Cardiac septum (tissue), 1 donor: ENCODE results near the gene KIFC1. TPM values are rescaled to one million over a fixed set of nuclear protein-coding genes. Genes with fewer than 3 reads are reported as not detected.

ENCODE experiments used
- DNase-seq: peaks from one replicate; pipeline ENCODE4 v3.0.0-alpha.2; 2020; ENCODE audit warnings: low spot score
- intact Hi-C: fragments of 100-400 bp; cut with DNase I; formaldehyde crosslinking; loops from one replicate; pipeline ENCODE4 v1.14.0; 2022
- total RNA-seq: library from RNA; stranded (reverse); fragmentation: NEBNext Ultra II Directional; extraction: Animal tissue kit (Norgen Biotek cat#: 25700); gene quantifications from one replicate; pipeline ENCODE4 v1.2.1, GENCODE V29; 2021
- donor health status: DM: no; HTN: no; CAD: no.

The KIFC1 gene
- total RNA-seq, 1 donor from 2014 or later: 0.24 TPM

DNA sequence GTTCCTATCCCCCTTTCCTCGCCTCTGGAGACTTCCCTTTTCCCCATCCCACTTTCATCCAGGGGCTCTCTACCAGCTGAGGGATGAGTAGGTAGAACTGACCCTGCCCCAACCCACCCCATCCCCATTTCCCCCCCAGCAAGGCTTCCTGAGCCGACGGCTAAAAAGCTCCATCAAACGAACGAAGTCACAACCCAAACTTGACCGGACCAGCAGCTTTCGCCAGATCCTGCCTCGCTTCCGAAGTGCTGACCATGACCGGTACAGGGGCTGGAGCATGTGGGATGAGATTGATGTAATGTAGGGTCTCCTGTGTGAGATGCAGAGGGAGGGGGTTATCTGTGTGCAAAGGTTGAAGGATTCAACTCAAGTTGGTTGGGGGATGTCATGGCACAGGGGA is 40.9 kb downstream of the KIFC1 start:
- DNase-seq: no peak
- intact Hi-C loops: no loop called here

DNA sequence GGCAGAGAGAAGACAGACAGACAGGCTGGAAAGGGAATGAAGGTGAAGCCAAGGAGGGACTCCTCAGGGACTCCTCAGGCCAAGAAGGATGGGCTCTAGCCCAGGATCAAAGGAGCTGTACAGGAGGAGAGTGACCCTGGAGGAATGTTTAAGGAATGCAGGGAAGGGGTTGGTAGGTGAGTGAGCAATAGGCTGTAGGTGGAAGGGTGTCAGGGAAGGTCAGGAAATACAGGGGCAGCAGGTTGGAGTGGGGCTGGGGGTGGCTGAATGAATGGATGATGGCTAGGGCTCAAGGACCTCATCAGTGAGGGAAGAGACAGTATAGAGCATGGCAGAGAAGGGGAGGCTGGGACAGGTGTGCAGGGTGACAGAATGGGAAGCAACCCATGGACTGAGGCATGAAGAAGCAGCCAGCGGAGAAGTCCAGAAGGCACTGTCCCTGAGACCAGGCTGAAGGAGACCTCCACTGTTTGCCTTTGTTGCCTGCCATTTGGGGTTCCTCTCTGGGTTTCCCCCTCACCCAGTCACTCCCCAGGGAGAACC is 41.4 kb downstream of the KIFC1 start:
- intact Hi-C loops: no loop called here
- DNase-seq: no peak

DNA sequence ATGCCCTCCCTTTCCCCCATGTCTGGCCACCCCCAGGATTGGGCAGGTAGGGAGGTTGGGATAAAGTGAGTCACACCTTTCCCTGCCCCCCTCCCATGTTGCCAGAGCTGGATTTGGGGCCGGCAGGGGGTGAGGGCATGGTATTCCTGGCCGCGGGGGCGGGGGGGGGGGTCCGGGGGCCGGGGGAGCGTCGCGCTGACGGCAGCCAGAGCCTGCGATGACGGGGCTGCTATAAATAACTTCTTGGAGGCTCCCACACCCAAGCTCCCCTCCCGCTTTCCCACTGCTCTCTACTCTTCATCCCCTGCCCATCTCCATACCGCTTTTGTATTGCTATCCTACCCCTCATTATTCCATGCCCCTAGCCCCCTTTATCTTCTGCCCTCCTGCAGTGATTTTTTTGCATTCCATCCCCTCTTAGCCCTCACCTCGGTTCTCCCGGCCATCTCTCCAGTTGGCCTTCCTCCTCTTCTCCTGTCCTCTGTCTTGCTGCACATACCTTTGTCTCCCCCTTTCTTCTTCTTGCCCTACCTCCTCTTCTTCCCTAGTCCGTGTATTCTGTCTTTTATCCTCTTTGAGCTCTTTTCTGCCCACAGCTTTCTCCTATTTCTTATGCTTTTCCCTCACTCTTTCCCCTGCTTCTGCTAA is 42.0 kb downstream of the KIFC1 start:
- intact Hi-C loops: no loop called here
- DNase-seq: no peak

DNA sequence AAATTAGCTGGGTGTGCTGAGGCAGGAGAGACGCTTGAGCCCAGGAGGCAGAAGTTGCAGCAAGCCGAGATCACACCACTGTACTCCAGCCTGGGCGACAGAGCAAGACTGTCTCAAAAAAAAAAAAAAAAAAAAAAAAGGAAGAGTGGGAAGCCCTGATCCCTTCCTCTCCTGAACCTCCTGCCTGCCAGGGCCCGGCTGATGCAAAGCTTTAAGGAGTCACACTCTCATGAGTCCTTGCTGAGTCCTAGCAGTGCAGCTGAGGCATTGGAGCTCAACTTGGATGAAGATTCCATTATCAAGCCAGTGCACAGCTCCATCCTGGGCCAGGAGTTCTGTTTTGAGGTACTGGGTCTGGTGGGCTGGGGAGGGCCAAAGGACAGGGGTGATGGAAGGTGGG is 43.3 kb downstream of the KIFC1 start:
- intact Hi-C loops: no loop called here

DNA sequence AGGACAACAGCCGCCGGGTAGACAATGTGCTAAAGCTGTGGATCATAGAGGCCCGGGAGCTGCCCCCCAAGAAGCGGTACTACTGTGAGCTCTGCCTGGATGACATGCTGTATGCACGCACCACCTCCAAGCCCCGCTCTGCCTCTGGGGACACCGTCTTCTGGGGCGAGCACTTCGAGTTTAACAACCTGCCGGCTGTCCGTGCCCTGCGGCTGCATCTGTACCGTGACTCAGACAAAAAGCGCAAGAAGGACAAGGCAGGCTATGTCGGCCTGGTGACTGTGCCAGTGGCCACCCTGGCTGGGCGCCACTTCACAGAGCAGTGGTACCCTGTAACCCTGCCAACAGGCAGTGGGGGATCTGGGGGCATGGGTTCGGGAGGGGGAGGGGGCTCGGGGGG is 46.0 kb downstream of the KIFC1 start:
- intact Hi-C loops: no loop called here
- no peak for DNase-seq

More for the DNA sequence above, 43.3 kb downstream of the KIFC1 start:
- no peak for DNase-seq

DNA sequence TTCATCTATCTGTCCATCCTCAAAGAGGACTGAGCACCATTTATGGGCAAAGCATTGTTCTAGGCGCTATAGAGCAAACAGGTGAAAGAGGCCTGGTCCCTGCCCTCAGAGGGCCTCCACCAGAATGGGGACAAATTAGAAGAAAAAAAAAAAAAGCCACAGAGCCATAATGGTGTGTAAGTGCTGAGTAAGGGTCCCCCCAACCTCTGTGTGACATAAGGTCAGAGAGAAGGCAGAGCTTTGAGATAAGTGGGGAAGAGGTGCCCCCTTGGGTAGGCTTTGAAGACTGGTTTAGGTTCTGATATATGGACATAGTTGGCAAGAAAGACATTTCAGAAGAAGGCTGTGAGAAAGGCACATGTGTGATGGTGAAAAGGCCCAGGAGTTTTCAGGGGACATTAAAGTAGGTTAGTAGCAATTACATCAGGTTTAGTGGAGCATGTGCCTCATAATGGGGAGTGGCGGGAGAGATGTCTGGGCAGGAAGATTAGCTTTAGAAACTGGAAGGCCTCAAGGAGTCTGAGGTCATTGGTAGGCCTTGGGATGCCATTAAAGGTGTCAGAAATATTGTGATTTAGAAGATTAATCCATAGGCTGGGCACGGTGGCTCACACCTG is 47.5 kb downstream of the KIFC1 start:
- no peak for DNase-seq
- intact Hi-C loops: no loop called here

DNA sequence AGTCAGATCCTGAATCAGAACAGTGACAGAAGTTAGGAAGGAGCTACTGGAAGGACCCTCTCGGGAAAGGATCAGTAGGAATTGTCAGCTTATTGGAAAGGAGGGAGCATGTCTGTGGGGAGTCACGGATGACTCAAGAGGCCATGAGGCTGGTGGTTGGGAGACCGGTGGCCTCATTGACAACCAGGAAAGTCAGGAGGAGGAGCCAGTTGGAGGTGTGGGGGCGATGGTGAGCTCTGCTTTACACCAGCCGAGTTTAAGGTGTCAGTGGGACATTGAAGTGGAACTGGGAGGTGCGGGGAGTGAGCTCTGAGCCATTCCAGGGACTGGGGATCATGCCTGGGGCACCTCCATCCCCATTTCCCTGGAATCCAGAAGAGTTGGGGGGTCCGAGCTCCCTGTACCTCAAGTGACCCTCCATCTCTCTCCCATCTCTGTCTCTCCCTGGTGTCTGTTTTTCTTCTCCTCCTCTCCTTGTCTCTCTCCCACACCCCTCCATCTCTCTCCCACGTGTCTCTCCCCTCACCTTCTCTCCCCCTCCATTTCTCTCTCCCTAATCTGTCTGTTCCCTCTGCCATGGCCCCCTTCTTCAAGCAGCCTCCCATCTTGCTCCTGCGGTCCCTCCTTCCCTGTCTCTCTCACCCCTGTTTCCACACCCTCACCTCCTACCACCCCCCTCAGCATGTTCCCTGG is 48.5 kb downstream of the KIFC1 start:
- DNase-seq: no peak
- intact Hi-C loops: no loop called here

DNA sequence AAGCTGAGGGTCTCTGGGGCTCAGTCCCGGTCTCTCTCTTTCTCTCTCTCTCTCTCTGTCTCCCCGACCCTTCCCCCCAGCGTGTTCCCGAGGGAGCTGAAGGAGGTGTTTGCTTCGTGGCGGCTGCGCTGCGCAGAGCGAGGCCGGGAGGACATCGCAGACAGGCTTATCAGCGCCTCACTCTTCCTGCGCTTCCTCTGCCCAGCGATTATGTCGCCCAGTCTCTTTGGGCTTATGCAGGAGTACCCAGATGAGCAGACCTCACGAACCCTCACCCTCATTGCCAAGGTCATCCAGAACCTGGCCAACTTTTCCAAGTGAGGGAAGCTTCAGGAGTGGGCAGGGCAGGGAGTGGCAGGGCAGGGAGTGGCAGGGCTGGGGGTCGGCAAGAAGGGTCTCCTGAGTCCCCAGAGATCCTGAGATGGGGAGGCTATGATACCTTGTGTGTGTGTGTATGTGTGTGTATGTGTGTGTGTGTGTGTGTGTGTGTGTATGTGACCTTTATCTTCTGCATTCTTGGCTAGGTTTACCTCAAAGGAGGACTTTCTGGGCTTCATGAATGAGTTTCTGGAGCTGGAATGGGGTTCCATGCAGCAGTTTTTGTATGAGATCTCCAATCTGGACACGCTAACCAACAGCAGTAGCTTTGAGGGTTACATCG is 49.2 kb downstream of the KIFC1 start:
- intact Hi-C loops: no loop called here
- DNase-seq: no peak

DNA sequence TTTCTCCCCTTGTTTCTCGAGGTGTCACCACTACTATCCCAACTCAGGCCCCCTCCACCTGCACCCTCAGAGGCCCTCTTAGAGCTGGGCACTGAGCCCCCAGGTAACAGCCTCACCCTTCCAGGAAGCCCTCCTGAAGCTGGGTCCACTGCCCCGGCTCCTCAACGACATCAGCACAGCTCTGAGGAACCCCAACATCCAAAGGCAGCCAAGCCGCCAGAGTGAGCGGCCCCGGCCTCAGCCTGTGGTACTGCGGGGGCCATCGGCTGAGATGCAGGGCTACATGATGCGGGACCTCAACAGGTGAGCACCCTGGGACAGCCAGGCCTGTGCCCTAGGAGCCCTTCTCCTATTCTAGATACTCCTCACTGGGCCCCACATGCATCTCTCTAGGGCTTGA is 49.8 kb downstream of the KIFC1 start:
- intact Hi-C loops: no loop called here
- DNase-seq: no peak

DNA sequence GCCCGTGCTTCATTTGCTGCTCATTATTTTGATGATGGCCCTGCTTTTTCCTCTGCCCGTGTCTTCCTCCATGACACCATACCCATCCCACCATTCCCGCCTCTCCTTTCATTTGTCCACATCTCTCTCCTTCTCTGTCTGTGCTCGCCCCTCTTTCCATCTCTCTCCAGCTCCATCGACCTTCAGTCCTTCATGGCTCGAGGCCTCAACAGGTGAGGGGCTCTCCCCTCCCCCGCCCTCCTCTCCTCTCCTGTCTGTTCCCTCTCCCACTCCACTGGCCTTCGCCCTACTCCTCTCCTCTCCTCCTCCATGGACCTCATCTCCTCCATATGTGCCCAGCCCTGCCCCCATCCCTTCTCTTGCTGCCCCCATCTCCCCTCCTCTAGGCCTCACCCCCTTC is 50.7 kb downstream of the KIFC1 start:
- intact Hi-C loops: no loop called here
- no peak for DNase-seq

DNA sequence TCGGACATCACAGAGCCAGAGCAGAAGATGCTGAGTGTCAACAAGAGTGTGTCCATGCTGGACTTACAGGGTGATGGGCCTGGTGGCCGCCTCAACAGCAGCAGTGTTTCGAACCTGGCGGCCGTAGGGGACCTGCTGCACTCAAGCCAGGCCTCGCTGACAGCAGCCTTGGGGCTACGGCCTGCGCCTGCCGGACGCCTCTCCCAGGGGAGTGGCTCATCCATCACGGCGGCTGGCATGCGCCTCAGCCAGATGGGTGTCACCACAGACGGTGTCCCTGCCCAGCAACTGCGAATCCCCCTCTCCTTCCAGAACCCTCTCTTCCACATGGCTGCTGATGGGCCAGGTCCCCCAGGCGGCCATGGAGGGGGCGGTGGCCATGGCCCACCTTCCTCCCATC is 51.4 kb downstream of the KIFC1 start:
- DNase-seq: no peak
- intact Hi-C loops: no loop called here

DNA sequence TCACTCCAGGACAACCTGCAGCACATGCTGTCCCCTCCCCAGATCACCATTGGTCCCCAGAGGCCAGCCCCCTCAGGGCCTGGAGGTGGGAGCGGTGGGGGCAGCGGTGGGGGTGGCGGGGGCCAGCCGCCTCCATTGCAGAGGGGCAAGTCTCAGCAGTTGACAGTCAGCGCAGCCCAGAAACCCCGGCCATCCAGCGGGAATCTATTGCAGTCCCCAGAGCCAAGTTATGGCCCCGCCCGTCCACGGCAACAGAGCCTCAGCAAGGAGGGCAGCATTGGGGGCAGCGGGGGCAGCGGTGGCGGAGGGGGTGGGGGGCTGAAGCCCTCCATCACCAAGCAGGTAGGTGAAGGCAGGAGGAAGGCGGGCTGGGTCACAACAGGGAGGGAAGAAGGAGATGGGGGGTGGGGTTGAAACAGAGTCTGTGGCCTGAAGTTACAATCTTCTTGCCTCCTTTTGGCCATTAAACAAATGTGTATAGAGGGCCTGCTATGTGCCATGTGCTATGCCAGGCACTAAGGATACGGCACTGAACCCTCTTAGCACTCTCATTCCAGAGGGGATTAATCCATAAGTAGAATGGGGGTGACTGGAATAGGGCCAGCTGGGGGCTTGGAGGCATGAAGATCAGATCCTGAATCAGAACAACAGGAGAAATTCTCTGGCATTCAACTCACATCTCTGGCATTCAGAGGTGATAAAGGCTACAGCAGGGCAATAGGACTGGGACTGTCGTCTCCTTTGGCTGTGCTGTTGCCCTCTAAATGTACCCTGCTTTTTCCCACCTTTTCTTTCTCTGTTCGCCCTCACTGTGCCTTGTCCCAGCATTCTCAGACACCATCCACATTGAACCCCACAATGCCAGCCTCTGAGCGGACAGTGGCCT is 52.2 kb downstream of the KIFC1 start:
- intact Hi-C loops: no loop called here
- no peak for DNase-seq

DNA sequence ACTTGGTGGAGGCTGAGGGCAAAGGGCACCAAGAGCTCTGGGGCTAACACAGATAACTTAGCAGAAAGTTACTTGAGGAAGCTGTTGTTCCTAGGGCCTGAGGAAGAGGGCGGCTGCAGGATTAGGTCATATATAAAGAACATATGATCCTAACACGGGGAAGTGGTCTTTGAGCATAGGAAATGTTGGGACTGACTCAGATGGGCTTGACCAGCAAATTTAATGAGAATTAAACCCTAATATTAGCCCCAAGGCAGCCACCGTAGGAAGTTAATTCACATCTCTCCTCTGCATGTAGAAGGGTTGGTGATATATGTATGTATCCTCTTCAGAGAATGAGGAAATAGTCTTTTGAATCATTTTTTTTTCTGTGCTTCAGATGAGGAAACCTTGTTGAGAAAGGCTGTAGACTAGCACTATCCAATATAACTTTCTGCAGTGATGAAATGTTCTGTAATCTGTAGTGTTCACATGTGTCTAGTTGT is 53.5 kb downstream of the KIFC1 start:
- no peak for DNase-seq
- intact Hi-C loops: no loop called here

DNA sequence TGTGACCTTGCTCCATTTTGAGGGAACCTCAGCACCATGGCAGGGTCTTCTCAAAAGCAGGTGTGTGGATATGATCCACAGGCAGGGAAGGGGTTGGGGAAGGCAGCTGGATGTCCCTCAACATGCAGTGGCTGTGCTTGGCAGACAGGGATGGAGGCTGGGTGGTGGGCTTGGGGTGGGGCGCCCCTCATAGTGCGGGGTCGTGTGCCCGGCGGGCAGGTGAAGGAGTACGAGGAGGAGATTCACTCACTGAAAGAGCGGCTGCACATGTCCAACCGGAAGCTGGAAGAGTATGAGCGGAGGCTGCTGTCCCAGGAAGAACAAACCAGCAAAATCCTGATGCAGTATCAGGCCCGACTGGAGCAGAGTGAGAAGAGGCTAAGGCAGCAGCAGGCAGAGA is 54.7 kb downstream of the KIFC1 start:
- intact Hi-C loops: no loop called here
- DNase-seq: no peak

DNA sequence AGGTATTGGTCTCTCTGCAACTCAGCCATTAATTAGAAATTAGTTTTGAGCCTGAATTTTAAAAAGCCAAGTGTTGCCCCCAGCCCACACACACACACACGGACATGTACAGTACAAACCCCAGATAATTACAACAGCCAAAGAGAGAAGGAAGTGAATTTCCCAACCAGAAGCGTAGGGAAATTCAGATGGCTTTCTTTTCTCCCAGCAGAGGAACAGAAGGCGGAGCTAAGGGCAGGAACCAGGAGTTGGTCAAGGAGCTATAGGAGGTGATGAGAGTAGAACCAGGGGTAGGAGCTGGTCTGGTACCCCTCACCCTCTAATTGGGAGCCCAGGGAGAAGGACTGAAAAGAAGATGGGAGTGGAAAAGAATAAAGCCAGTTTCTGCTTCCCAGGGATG is 58.8 kb downstream of the KIFC1 start:
- no peak for DNase-seq
- intact Hi-C loops: loop anchor here (10.0 kb wide), 1 partner anchor 124 kb away; no protein-coding TSS in a partner anchor

DNA sequence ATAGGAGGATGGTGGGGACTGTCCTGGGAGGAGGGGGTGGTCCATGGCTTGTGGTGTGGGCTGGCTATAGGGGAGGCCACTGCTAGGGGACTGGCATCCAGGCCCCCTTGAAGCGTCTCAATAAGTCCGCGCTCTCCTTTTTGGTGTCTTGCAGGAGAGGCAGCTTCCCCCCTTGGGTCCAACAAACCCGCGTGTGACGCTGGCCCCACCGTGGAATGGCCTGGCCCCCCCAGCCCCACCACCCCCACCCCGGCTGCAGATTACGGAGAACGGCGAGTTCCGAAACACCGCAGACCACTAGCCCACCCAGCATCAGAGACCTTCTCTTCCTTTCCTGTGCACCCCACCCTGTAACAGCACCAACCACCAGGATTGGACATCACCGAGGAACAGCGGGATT is 60.0 kb downstream of the KIFC1 start:
- no peak for DNase-seq
- intact Hi-C loops: loop anchor here (10.0 kb wide), 1 partner anchor 123 kb away; no protein-coding TSS in a partner anchor

DNA sequence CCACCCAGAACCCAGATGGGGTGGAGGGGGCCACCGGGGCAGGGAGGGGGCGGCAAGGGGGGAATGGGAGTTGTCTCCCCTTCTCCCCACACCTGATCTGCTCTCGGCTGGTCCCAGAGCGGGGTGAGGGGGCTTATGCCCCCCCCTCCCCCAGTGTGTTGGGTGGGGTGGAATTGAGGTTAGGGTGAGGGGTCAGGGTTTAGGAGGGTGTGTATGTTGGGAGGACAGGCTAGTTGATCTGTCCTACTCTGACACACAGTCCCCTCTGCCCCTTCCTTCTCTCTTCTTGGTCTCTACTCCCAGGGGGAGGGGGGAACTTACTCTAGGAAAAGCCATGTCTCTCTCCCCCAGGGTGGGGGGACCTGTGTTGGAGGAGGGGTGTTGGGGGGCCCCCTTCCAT is 60.9 kb downstream of the KIFC1 start:
- DNase-seq: no peak
- intact Hi-C loops: loop anchor here (10.0 kb wide), 1 partner anchor 122 kb away; no protein-coding TSS in a partner anchor

DNA sequence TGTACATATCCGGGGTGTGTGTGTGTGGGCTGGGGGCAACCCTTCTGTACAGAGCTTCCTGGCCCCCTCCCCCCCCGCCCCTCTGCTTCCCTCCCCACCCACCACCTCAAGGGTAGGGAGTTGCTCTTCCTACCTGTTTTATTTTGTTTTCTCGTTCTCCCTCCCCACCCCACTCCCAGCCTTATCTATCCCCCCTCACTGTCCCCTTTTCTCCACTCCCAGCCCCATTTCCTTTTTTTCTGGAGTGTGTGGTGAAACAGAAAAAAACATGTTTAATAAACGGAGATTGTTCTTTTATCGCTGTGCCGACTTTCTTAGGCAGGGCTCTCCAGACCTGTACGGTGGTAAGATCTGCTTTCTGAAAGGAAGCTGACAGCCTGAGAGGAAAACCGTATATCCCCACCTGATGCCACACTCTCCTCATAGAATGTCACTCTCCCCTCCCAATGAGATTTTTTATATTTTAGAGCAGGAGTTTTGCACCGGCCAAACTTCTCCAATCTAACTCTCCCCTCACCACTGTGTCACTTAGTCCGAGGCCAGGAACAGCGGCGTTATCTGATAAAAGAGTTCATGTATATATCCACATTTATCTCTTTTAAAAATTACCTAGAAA is 61.9 kb downstream of the KIFC1 start:
- intact Hi-C loops: loop anchor here (10.0 kb wide), 1 partner anchor 121 kb away; no protein-coding TSS in a partner anchor
- DNase-seq: no peak
